Fibroblast of lung (primary cell): ENCODE measurements around the gene ACTL10. TPM values are rescaled to one million over a fixed set of nuclear protein-coding genes. Genes with fewer than 3 reads are reported as not detected.
"Not testable (repeated sequence)": the region's sequence is repeated elsewhere in the genome, so short reads cannot be mapped to it uniquely, and the experiment has no call there.

Source experiments
- DNase-seq, 2 donors: peaks; one replicate each; pipeline versions ENCODE4 v3.0.0 to v3.0.0-alpha.2; 2010; ENCODE audit warnings: low read depth in 2 of 2
- H2AFZ ChIP-seq: 2 replicates; pipeline ENCODE4 v1.5.1; 2012; ENCODE audit warnings: low read length, control low read depth, inconsistent platforms
- H3K27ac ChIP-seq: 2 replicates; pipeline ENCODE4 v1.5.1; 2011; ENCODE audit warnings: low read length, control low read depth; ENCODE audit not compliant: insufficient read depth
- H3K27me3 ChIP-seq: 2 replicates; pipeline ENCODE4 v1.5.1; 2011; ENCODE audit warnings: mild to moderate bottlenecking, low read length; ENCODE audit not compliant: control insufficient read depth, insufficient read depth
- H3K36me3 ChIP-seq: 2 replicates; pipeline ENCODE4 v1.5.1; 2011; ENCODE audit warnings: low read length; ENCODE audit not compliant: control insufficient read depth, insufficient read depth
- H3K4me1 ChIP-seq: 2 replicates; pipeline ENCODE4 v1.5.1; 2011; ENCODE audit warnings: low read length; ENCODE audit not compliant: control insufficient read depth, insufficient read depth; ENCODE audit errors: extremely low read depth
- H3K4me2 ChIP-seq: 2 replicates; pipeline ENCODE4 v1.5.1; 2011; ENCODE audit warnings: low read length, control low read depth; ENCODE audit not compliant: insufficient read depth; ENCODE audit errors: extremely low read depth
- H3K4me3 ChIP-seq, 4 experiments: fragments of 200-600 bp in 1 of 4; sonication (generic) in 1 of 4; replicated peaks in 1 of 4; 2 replicates each; pipeline ENCODE4 v1.5.1; 2011 to 2016; ENCODE audit warnings: low read length in 4 of 4, low read depth in 3 of 4, mild to moderate bottlenecking in 3 of 4, control low read depth in 2 of 4, inconsistent platforms in 1 of 4, mixed read lengths in 1 of 4; ENCODE audit not compliant: insufficient read depth in 1 of 4; ENCODE audit errors: control extremely low read depth in 1 of 4
- H3K79me2 ChIP-seq: 2 replicates; pipeline ENCODE4 v1.5.1; 2012; ENCODE audit warnings: mild to moderate bottlenecking, low read length, inconsistent platforms; ENCODE audit not compliant: control insufficient read depth, insufficient read depth
- H3K9ac ChIP-seq: 2 replicates; pipeline ENCODE4 v1.5.1; 2011; ENCODE audit warnings: mild to moderate bottlenecking, low read length, control low read depth; ENCODE audit not compliant: insufficient read depth
- H3K9me3 ChIP-seq: 2 replicates; pipeline ENCODE4 v1.5.1; 2012; ENCODE audit warnings: low read depth, low read length; ENCODE audit not compliant: control insufficient read depth, insufficient read depth
- H4K20me1 ChIP-seq: 2 replicates; pipeline ENCODE4 v1.5.1; 2011; ENCODE audit warnings: low read length; ENCODE audit not compliant: control insufficient read depth, insufficient read depth; ENCODE audit errors: extremely low read depth
- EZH2 ChIP-seq: IDR thresholded peaks from 2 replicates; pipeline ENCODE4 v1.5.1; 2012; ENCODE audit warnings: low read length, control low read depth, mild to moderate bottlenecking; ENCODE audit errors: missing control alignments
- polyA plus RNA-seq, 2 donors: library from polyadenylated mRNA; depleted of rRNA in 1 of 2; stranded (reverse) in 1 of 2; unstranded in 1 of 2; fragments of >200 nt; gene quantifications; 2 replicates each; pipeline ENCODE4 v1.2.1, GENCODE V29; 2011 to 2012; ENCODE audit warnings: missing spikeins in 1 of 2
- total RNA-seq: library from RNA; depleted of rRNA; stranded (reverse); fragments of >200 nt; gene quantifications from 2 replicates; pipeline ENCODE4 v1.2.1, GENCODE V29; 2014
- TF ChIP-seq, protein P1 (sequence below), 2 donors: IDR thresholded peaks in 1 of 2; conservative IDR thresholded peaks in 1 of 2; 1 replicate in 1 of 2; 2 replicates in 1 of 2; pipeline ENCODE4 v1.5.1; 2011 to 2012; ENCODE audit warnings: low read length in 2 of 2, control low read depth in 1 of 2, inconsistent platforms in 1 of 2, low read depth in 1 of 2, mild to moderate bottlenecking in 1 of 2

Gene ACTL10
- total and polyA plus RNA-seq, 2 donors (not counting 1 experiment from before 2014, with no cell fraction given), result 0.32 to 2.0 TPM

DNA sequence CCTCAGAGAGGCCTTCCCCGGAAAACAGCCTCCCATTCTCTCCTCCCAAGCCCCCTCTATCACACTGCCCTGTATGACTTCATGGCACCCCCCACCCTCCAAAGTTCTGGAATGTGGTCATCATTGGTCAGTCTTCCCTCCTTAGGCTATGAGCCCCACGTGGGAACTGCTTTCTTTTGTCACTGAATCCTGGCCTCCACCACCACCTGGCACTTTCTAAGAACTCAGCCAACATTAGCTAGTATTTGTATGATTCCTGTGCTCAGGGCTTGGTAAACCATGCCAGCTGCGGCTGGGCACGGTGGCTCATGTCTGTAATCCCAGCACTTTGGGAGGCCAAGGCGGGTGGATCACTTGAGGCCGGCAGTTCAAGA, 27.9 kb downstream of the ACTL10 start:
- TF ChIP-seq, protein P1, sequence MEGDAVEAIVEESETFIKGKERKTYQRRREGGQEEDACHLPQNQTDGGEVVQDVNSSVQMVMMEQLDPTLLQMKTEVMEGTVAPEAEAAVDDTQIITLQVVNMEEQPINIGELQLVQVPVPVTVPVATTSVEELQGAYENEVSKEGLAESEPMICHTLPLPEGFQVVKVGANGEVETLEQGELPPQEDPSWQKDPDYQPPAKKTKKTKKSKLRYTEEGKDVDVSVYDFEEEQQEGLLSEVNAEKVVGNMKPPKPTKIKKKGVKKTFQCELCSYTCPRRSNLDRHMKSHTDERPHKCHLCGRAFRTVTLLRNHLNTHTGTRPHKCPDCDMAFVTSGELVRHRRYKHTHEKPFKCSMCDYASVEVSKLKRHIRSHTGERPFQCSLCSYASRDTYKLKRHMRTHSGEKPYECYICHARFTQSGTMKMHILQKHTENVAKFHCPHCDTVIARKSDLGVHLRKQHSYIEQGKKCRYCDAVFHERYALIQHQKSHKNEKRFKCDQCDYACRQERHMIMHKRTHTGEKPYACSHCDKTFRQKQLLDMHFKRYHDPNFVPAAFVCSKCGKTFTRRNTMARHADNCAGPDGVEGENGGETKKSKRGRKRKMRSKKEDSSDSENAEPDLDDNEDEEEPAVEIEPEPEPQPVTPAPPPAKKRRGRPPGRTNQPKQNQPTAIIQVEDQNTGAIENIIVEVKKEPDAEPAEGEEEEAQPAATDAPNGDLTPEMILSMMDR (conservative IDR thresholded peaks at IDR 0.05 in 1 of 2, IDR thresholded peaks at IDR 0.05 in 1 of 2; ENCODE audit: low read depth in 1 of 2, low read length in 2 of 2), result no peak
- TF ChIP-seq EZH2, result no peak
- Histone ChIP-seq H4K20me1 (no peaks in the 10 kb centered on the region), H2AFZ (no peak overlapping the region), H3K9me3 (no peaks in the 10 kb centered on the region), H3K9ac (no peak overlapping the region), H3K27ac (no peak overlapping the region), H3K4me3 (no peak overlapping the region), H3K36me3 (no peaks in the 10 kb centered on the region), H3K27me3 (no peaks in the 10 kb centered on the region), H3K79me2 (no peaks in the 10 kb centered on the region), H3K4me1 (no peaks in the 10 kb centered on the region), H3K4me2 (no peak overlapping the region)
- DNase-seq, result no peak

- no peaks in the 10 kb centered on the region for H3K36me3 ChIP-seq
- no peaks in the 10 kb centered on the region for H3K27me3 ChIP-seq
- no peak overlapping the region for H2AFZ ChIP-seq
- TF ChIP-seq, protein P1 (conservative IDR thresholded peaks at IDR 0.05 in 1 of 2, IDR thresholded peaks at IDR 0.05 in 1 of 2; ENCODE audit: low read depth in 1 of 2, low read length in 2 of 2), result no peak
- no peak for TF ChIP-seq EZH2
- H4K20me1 ChIP-seq, result no peaks in the 10 kb centered on the region
- no peak overlapping the region for H3K9ac ChIP-seq
- DNase-seq, result no peak
- no peaks in the 10 kb centered on the region for H3K4me1 ChIP-seq
- no peak overlapping the region for H3K4me3 ChIP-seq
- no peaks in the 10 kb centered on the region for H3K9me3 ChIP-seq
- H3K4me2 ChIP-seq, result no peak overlapping the region
- no peak overlapping the region for H3K27ac ChIP-seq
- H3K79me2 ChIP-seq, result no peaks in the 10 kb centered on the region
These were observed 29.7 kb downstream of the ACTL10 start for GRCh38 chr20:33696448-33696847.

- no peak overlapping the region for H3K27ac ChIP-seq
- H4K20me1 ChIP-seq, result no peaks in the 10 kb centered on the region
- H3K36me3 ChIP-seq, result no peaks in the 10 kb centered on the region
- H3K4me2 ChIP-seq, result peak overlapping the region; percentile 59
- no peaks in the 10 kb centered on the region for H3K4me1 ChIP-seq
- H3K4me3 ChIP-seq, result no peak overlapping the region
- TF ChIP-seq EZH2, result no peak
- TF ChIP-seq, protein P1 (conservative IDR thresholded peaks at IDR 0.05 in 1 of 2, IDR thresholded peaks at IDR 0.05 in 1 of 2; ENCODE audit: low read depth in 1 of 2, low read length in 2 of 2), result no peak
- no peak overlapping the region for H3K9ac ChIP-seq
- no peaks in the 10 kb centered on the region for H3K79me2 ChIP-seq
- H3K9me3 ChIP-seq, result no peaks in the 10 kb centered on the region
- no peaks in the 10 kb centered on the region for H3K27me3 ChIP-seq
- DNase-seq, result peak in 1 of 2 donors; percentile 75
- H2AFZ ChIP-seq, result no peak overlapping the region
These were observed 30.4 kb downstream of the ACTL10 start for GRCh38 chr20:33697129-33697528.

GRCh38 chr20:33698966-33699365, 32.2 kb downstream of the ACTL10 start:
- H3K36me3 ChIP-seq, H3K27me3 ChIP-seq, H3K4me3 ChIP-seq, H3K4me1 ChIP-seq, H3K79me2 ChIP-seq, H3K9ac ChIP-seq, H3K27ac ChIP-seq, H3K4me2 ChIP-seq, DNase-seq, H4K20me1 ChIP-seq, H2AFZ ChIP-seq, H3K9me3 ChIP-seq: not testable (repeated sequence)

DNA sequence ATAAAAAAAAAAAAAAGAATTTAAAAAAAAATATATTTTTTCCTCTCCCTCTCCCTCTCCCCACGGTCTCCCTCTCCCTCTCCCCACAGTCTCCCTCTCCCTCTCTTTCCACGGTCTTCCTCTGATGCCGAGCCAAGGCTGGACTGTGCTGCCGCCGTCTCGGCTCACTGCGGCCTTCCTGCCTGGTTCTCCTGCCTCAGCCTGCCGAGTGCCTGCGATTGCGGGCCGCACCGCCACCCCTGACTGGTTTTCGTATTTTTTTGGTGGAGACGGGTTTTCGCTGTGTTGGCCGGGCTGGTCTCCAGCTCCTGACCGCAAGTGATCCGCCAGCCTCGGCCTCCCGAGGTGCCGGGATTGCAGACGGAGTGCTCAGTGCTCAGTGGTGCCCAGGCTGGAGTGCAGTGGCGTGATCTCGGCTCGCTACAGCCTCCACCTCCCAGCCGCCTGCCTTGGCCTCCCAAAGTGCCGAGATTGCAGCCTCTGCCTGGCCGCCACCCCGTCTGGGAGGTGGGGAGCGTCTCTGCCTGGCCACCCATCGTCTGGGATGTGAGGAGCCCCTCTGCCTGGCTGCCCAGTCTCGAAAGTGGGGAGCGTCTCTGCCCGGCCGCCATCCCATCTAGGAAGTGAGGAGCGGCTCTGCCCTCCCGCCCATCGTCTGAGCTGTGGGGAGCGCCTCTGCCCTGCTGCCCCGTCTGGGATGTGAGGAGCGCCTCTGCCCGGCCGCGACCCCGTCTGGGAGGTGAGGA, 34.1 kb downstream of the ACTL10 start:
- not testable (repeated sequence) for H3K36me3 ChIP-seq, H3K4me2 ChIP-seq, H3K4me3 ChIP-seq, H3K9ac ChIP-seq, H3K27ac ChIP-seq, H2AFZ ChIP-seq, DNase-seq, H3K9me3 ChIP-seq, H3K79me2 ChIP-seq, H4K20me1 ChIP-seq, H3K27me3 ChIP-seq, H3K4me1 ChIP-seq
